Left forelimb (tissue), 1 donor: ENCODE measurements around the gene PRKCE.

Experiments used
- DNase-seq: peaks from one replicate; pipeline ENCODE4 v3.0.0-alpha.2; 2018; ENCODE audit warnings: low spot score

The PRKCE gene

DNA sequence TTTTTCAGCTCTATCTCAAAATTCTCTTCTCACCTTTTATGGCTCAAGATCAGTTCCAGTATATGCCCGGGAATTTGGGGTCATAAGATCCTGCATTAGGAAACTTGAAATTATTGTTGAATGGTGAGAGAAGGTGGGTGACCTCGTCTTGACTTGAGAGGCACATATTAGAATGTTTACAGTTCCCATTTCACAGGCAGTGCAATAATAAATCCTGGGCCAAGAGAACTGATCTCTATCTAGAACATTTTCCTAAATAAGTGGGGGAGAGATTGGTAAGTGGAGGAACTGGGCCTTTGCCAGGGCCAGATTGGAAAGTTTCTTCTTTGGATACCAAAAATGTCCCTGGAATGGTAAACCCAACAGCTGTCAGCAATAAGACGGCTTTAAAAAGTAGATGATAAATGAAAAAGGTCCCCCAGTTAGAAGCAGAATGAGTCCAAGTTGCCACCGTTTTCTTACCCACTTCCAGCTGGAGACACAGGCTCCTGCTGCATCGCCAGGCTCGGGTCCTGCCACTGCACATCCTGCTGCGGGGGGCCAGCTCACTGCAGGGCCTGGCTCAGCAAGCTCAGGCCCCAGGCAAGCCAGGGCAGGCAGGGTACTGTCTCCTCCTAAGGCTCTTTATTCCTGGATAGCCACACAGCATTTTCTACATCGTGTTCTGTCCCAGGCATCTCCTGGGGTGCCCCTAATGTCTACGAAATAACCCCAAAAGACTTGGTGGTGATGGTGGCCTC is 519.3 kb downstream of the PRKCE start:
- DNase-seq = peak; percentile 22

DNA sequence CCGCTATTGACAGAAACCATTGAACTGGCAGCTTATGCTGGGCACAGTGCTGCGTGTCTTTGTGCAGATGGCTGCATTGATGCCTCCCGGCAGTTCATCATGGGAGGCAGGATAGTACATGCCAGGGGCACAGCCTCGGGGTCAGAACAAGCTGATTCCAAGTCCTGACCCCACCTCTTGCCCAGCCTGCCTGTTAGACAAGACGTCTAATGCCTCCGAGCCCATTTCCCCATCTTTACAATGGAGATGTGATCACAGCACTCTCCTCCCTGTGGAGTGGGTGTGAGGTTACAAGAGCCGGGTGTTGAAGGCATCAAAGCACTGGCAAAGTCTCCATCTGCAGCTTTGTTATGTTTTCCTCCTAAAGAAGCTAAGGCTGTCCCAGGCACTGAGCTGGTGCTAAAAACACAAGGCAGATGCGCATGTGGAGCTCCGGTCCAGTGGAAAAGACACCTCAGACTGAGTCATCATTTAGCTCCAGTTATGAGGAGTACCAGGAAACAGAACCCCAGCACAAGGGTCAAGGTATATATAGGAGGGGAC is 520.0 kb downstream of the PRKCE start:
- DNase-seq = peak; percentile 31

DNA sequence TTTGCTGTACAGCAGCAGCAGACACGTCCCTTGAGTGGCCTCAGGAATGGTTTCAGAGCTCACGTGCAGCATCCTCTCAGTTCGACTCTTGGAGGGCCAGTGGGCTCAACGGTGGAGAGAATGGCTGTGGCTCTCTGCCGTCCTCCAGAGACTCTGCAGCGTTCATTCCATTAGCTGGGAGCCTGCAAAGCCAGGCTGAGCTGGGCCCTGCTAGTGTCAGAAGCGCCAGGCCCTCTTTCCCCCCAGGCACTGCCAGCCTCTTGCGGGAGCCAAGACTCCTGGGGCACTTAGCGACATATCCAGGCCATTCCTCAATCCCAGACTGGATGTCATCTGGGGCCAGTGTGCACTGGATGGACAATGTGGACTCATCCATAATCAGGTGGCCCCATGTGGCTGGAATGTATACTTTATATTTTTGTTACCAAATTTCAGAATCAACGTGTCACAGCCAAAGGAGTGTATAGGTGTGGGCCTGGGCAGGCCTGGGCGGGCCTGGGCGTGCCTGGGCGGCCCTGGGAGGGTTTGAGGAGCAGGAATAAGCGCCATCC is 520.6 kb downstream of the PRKCE start:
- DNase-seq = peak; percentile 38

DNA sequence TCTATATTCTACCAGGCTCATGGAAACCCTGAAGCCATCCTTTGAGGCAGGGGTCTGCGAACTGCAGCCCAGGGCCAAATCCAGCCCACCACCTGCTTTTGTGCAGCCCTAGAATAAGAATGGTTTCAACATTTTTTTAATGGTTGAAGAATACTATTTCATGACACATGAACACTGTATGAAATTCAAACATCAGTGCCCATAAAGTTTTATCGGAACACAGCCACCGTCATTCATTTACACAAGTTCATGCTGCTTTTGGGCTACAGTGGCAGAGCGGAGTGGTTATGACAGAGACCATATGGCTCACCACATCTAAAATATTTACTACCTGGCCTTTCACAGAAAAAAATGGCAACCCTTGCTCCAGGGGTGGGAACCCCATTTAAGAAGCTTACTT is 521.6 kb downstream of the PRKCE start:
- DNase-seq = no peak

DNA sequence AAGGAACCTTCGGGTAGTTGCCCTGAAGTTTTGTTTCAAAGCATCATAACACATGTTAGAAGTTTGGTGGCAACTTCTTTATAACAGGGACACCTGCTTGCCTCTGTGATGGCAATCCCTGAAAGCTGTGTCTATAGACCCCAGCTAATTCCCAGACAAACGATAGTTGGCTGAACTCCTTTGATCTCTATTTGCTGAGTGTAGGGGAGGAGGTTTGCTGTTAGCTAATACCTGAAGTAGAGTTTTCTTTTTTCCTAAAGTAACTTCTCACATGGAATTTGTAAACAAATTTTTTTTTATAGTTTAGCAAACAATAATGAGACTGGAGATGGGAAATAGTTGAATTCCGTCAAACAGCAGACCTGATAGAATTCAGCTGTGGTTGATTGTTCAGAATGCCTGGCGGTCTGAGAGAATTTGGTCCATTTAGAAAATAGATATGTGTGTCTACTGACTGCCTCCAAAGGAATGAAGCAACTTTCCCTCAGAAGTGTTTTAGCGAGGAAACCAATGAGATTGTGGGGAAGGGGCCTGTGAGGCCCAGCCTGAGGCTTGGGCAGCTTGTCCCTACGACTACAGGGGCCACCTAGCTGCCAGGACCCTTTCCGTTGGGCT is 522.3 kb downstream of the PRKCE start:
- no peak for DNase-seq

DNA sequence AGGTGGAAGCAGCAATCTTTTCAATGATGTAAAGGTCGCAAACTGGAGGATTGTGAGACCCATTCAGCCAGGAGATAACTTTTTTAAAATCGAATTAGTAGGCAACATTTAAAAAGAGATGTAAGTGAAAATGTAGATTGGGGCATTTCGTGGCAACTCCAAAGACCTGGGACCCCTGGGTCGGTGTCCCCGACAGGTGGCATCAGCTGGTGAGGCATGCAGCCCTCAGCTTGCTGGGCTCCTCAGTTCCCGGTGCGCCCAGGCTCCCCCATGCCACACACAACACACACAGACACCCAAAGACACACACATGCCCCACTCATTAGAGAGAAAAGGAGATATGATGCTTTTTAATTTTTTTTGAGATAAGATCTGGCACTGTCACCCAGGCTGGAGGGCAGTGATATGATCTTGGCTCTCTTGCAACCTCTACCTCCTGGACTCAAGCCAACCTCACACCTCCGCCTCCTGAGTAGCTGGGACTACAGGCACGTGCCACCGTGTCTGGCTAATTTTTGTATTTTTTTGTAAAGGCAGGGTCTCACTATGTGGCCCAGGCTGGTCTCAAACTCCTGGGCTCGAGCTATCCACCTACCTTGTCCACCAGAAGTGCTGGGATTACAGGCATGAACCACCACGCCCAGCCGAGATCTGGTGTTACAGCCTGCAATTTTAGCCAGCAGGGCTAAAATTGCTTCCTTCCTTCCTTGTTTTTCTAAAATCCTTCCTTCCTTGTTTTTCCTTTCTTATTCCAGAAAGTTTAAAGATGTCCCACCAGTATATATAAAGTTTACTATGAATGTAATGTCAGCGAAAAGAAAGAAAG is 523.1 kb downstream of the PRKCE start:
- DNase-seq = peak; percentile 57

DNA sequence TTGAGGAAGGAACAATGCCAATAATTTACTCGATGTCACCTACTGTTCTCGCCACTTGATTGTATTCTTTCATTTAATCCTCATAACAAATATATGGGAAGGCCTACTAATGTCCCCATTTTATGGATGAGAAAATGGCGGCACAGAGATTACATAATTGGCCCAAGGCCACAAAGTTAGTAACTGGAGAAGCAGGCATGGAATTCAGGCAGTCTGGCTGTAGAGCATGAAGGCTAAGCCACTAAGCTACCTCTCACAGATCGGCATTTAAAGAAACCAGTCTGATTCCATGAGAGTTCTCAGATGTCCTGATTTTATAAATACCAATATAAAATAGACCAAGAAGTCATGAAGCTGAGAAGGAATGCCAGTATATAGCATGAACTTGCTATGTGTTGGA is 523.9 kb downstream of the PRKCE start:
- no peak for DNase-seq

DNA sequence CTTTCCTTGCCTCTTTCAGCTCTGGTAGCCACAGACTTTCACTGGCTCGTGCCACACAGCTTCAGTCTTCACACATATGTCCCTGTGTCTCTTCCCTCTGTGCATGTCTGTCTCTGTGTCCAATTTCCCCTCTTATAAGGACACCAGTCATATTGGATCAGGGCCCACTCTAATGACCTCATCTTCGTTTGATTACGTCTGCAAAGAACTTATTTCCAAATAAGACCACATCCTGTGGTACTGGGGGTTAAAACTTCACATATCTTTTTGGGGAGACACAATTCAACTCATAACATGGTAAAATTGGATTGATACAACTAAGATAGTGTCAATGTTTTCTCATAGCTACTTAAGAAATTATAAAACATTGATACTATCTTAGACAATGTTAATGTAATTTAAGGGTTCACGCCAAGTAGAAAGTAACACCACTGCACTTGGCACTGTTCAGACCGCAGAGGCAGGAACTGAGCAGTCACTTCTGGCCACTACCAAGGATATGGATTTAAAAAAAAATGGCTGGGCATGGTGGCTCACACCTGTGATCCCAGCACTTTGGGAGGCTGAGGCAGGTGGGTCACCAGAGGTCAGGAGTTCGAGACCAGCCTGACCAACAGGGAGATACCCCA is 526.1 kb downstream of the PRKCE start:
- DNase-seq = no peak

DNA sequence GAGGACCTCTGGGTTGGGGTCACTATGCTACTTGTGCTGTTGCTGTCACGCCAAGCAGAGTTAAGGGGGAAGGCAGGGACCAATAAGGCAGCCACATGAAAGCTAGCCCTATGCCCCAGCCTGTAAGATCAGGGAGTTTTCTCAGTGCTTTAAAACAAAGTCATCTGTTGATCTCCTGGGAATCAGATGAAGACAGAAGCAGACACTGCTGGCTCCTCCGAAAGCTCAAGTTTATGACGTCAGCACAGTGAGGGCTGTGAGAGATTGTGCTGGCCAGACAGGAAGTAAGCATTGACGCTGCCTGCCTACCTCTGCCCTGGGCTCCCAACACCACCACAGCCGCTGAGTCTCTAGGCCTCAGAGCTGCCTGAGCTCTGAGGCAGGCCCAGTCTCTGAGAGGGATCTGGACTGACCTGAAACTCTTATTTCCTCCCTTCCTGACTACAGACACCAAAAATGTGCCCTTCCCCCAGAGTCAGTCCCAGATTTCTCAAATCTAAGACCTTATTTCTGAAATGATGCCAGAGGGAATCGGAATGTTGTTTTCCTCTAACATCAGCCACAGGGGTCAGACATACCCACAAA is 527.7 kb downstream of the PRKCE start:
- DNase-seq = peak; percentile 37

DNA sequence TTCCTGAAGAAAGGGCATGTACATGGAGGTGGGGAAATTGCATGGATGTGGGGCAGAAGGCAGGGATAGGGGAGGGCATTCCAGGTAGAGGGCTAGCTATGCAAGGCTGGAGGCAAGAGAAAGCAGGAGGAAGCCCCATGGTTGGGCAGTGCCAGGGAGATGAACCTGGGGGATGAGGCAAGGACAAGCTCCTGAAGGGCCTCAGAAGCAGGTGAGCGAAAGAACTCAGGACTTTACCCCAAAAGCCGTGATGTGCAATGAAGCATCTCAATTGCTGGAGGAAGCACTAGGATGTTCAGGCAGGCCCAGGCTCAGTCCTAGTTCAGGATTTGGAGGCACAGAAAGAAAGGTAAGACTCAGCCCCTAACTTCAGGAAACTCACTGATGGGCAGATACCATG is 528.7 kb downstream of the PRKCE start:
- DNase-seq = peak; percentile 41

DNA sequence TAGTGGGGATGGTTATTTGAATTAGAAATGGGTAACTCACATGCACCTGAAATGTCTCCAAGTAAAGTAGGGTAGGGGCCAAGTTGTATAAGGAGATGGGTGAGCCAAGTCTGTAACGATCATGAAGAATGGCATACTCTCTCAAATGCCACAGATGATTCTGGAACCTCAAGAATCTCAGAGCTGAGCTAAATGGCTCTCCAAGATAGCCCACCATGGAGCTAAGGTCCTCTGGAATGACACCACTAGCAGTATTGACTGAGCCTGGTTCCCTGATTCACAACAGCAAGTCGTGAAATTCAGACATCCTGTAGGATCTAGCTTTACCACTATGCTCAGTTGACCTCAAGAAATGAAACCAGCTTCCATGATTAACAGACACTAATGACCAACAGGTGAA is 529.8 kb downstream of the PRKCE start:
- DNase-seq = peak; percentile 6

DNA sequence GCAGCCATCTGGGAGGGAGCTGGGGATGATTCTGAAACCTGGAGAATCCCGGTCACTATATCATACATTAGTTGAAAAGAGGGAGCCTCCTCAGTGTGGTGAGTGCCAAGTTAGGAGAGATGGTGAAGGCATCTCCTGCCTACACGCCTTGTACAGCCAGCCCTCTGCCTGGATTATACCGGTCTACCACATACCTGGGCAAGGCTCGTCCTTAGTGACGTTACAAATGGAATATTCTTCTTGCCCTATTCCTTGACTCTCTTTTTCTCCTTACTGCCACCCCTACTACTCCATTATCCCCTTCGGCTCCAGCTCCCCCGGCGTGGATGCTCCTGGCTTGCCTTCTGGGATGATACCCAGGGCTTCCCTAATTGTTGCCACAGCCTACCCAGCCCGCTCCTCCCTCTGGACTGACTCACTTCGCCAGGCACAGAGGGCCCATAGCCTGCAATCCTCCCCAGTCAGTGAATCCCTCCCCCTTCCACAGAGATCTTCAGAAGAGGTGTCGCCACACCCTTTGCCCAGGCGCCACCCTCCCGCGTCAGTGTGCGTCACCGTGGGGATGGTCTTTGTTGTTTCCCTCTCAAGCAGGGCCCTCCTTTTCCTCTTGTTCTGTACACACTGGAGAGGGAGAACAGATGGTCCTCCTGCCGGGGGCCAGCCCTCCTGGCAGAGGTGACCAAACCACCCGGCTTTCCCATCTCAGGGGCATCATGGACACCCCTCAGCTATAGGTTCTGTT is 530.5 kb downstream of the PRKCE start:
- DNase-seq = peak; percentile 46

DNA sequence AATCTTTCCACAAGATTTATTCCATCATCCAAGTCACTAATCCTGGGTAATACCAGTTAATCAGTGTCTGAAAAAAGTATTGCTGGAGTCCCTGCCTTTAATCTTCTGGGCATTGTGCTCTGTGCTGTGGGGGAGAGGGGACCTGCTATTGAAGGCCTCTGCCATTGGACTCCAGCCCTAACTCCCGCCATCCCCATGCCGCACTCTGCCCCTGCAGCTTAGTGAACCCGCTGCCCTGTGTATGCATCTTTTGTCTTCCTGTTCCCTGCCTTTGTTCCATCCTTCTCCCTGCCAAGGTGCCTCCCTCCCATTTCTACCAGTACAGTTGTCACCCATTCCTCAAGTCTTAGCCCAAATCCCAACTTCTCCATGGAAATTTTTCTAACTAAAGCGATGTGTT is 532.0 kb downstream of the PRKCE start:
- DNase-seq = peak; percentile 23

DNA sequence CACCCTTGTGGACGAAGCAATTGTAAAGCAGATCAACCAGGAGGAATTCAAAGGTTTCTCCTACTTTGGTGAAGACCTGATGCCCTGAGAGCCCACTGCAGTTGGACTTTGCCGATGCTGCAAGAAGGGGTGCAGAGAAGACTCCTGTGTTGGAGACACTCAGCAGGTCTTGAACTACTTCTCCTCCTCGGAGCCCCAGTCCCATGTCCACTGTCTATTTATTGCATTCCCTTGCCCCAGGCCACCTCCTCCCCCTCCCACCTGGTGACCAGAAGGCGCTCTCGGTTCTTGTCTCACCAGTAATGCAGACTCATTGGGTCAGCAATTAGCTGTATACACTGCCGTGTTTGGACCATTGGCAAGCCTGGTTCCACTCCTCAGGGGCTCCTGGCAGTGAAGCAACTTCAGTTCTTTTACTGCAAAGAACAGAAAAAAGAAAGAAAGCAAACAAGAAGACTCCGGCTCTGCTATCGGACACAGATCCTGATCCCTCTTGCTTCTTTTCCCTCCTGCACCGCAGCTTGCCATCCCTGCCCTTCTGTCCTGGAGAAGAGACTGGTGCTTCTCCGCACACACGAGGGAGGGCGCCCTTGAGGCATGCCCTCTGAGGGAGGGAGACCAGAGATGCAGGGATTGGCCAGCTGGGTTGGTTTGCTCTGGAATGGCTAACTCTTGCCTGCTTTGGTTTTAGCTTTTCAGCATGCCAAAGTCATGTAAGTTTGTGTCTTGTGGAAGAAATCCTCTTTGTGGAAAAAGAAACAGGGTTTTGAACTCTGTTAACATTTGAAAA is 533.5 kb downstream of the PRKCE start:
- DNase-seq = peak; percentile 47

DNA sequence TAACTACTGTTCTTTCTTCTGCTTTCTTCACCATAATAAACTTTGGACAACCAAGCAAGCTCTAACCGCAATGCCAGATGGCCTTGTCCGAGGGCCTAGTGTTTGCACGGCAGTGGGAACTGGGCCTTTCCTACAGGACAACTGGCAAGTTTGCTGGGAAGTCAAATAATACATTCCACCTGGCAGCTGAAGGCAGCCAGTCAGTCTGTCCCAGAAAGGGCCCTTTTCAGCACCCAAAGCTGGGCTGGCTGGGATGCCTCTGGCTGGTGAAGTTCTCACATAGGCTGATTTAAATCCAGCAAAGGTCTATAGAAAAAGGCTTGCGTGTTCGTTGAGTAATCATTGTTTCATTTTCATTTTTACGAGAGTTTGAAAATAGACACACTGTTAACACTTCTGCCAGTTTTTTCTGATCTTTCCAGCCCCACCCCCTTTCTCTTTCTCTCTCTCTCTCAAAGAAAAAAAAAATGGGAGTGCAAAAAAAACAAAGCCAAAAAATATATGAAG is 535.7 kb downstream of the PRKCE start:
- peak; percentile 55 for DNase-seq

DNA sequence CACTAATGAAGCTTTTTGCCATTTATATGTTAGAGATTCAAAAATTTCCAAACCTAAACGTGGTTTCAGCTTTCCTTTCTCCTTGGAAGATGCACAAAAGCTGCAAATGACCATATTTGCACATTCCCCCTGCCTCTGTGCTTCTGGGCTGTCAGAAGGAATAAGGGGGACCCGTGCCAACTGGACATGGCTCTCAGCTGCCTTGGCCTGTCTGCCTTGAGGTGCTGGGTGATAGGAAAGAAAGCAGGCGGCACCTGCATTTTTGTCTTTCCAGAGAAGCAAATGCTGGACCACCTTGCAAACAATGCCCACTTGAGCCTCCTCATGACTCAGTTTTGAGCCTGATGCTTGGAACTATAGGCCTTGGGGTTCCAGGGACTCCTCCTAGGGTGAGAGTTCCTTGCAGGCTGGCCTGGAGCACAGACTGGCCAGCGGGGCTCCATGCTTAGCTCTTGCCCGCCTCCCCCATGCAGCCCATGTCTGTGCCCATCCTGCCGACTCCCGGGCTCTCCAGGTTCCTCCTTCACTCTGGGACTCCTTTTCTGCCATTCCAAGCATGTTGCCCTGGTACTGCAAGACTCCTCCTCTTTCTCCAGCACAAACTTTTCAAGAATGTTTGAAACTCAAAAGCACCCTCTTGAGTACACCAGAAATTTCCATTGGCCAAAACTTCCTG is 536.7 kb downstream of the PRKCE start:
- DNase-seq = peak; percentile 40

DNA sequence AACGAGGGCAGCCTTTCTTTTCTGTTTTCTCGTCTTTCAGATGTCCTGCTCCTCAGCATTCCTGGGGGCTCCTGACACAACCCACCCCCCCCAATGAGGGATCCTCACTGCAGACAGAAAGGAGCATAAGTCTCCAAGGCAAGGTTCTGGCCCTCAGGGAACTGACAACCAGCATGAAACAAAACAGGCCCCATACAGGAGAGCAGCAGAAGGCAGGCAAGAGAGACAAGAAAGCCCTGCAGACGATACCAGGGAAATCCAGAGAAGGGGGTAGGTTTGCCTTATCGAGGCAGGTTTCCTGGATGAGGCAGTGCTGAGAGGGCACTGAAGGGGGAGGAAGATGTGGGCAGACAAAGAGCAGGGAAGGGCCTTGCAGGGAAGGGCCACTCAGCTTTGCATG is 541.9 kb downstream of the PRKCE start:
- peak; percentile 37 for DNase-seq

DNA sequence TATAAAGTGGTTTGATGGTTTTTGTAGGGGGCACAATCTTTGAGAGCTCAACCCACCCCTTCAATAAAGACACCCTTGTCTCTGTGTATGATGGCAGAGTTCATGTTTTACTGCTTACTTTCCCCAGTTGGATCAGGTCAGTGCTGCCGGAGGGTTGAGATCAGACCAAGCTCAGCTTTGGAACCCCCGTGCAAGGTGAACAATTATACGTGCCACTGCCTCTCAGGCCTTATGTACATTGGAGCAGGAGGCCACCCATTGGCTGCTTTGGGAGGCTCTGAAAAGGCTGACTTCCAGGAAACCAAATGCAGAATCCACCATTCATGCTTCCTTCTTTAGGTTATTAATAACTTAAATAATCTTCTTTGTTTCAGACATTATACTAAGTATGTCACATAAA is 542.4 kb downstream of the PRKCE start:
- peak; percentile 44 for DNase-seq

DNA sequence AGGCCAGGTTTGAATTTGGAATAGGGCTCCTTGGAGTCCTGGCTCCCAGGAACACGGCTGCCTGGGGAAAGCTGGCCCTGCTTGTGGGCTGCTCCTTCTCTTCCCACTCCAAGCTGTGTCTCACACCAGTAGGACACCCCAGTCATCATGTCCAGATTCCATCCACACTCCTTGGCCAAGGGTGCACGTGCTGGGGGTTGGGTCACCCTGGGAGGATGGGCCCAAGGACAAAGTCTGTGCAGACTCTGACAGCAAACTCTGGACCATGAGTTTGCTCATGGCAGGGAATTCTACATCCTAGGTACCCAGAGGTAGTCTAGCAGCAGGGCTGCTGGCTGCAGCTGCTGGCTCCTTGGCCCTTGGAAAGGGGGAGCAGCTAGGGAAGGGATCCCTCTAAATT is 543.4 kb downstream of the PRKCE start:
- no peak for DNase-seq
